GM12865 (cell line): ENCODE measurements around the gene SLC18B1.

Experiments
- DNase-seq: peaks from one replicate; pipeline ENCODE4 v3.0.0; 2010; ENCODE audit warnings: low read depth
- H3K4me3 ChIP-seq: 2 replicates; pipeline ENCODE4 v1.5.1; 2011; ENCODE audit warnings: mild to moderate bottlenecking, low read depth, low read length, control low read depth
- TF ChIP-seq, protein P1 (sequence below): IDR thresholded peaks from 2 replicates; pipeline ENCODE4 v1.5.1; 2011; ENCODE audit warnings: low read length, control low read depth, low read depth, inconsistent platforms; ENCODE audit not compliant: insufficient read depth; ENCODE audit errors: missing control alignments

SLC18B1 gene

DNA sequence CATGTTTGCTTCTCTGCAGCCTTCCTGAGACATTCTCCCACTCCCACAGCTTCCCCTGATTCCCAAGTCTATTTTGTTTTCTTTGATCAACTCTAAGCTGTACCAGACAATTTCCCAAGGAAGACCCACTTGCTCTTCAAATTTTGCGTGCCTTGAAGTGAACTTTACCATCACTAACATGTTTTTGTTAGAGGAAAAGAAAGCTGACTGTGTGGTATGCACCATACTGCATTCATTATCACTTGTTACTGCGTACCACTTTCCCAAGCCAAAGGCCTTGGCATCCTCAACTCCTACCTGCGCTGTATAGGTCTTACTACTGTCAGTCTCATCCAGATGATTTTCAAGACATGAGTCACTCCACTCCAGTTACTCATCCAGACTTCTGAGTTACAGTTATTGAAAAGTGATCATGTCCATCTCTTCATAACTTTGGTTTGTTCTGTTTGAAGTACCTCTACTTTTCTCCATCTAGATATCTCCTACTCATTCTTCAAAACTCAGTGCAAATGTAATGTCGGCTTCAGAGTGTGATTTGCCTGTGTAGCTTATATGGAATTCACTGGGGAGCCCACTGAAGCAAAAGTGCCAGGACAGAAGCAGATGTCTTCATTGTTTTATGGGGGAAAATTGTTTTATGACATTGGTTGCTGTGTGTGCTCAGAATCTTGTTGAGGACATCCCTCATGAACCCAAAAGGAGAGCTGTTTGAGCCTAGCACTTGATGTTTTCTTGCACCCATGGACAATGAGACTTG, 21.1 kb upstream of the SLC18B1 start:
- H3K4me3 ChIP-seq: no peak overlapping the region
- TF ChIP-seq, protein P1, sequence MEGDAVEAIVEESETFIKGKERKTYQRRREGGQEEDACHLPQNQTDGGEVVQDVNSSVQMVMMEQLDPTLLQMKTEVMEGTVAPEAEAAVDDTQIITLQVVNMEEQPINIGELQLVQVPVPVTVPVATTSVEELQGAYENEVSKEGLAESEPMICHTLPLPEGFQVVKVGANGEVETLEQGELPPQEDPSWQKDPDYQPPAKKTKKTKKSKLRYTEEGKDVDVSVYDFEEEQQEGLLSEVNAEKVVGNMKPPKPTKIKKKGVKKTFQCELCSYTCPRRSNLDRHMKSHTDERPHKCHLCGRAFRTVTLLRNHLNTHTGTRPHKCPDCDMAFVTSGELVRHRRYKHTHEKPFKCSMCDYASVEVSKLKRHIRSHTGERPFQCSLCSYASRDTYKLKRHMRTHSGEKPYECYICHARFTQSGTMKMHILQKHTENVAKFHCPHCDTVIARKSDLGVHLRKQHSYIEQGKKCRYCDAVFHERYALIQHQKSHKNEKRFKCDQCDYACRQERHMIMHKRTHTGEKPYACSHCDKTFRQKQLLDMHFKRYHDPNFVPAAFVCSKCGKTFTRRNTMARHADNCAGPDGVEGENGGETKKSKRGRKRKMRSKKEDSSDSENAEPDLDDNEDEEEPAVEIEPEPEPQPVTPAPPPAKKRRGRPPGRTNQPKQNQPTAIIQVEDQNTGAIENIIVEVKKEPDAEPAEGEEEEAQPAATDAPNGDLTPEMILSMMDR: no peak
- DNase-seq: peak; percentile 60

DNA sequence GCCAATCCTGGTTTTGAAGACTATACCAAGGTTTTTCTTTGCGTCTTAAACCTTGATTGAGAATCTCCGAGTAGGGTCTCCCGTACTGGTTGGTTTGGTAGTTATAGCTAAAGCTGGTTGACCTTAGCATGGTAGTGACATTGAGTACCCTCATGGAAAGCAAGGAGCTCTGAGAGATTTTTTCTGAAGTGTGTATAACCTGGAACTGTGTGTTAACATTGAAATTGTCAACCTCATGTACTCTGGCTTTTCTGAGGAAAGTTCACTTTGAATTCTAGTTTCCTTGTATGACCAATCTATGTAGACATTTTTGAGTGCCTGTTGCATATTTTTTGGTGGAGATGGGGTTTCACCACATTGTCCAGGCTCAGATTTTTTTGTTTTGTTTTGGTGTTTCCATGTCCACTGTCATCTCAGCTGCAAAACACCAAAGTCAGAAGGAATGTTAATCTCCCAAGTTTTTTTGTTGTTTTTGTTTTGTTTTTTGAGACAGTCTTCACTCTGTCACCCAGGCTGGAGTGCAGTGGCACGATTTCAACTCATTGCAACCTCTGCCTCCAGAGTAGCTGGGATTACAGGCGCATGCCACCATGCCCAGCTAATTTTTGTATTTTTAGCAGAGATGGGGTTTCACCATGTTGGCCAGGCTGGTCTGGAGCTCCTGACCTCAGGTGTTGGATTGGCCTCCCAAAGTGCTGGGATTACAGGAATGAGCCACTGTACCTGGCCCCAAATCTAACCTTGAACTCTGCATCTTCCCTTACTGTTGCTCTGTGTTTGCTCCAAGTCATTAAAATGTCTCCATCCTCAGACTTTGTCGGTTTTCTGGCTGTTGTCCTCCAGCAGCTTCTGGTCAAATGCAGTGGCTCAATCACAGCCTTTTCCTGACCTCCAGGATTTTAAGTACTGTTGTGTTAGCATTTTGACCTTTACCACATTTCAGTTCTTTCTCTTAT, 20.2 kb upstream of the SLC18B1 start:
- TF ChIP-seq, protein P1: no peak
- DNase-seq: peak; percentile 55
- no peak overlapping the region for H3K4me3 ChIP-seq

DNA sequence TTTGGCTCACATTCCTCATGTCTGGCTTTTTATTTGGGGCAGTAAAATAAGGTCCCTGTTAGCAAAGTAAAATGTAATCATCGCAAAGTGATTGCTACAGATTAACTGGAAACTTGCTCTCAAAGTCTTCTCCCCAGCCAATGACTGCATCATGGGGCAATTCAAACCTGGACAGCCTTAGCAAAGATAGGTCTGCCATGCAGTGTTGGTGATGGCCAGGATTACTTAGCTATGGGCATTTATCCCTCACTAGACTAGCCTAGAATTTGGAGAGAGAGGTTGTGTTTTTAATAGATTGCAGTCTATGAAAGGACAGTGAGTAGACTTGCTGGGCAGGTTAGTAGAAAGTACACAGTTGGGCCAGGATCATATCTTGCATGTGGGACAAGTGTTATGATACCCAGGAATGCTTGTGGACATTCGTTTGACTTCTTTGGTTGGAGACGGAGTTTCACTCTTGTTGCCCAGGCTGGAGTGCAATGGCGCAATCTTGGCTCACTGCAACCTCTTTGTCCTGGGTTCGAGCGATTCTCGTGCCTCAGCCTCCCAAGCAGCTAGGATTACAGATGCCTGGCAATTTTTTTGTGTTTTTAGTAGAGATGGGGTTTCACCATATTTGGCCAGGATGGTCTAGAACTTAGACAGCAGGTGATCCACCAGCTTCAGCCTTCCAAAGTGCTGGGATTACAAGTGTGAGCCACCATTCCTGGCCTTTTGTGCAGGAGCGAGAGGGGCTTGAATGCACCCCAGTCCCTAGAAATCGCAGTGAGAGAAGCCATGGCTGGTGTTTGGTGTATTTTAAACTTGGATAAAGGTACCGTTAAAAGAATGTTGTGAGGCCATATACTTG, 19.3 kb upstream of the SLC18B1 start:
- peak; percentile 4 for DNase-seq
- TF ChIP-seq, protein P1: no peak

DNA sequence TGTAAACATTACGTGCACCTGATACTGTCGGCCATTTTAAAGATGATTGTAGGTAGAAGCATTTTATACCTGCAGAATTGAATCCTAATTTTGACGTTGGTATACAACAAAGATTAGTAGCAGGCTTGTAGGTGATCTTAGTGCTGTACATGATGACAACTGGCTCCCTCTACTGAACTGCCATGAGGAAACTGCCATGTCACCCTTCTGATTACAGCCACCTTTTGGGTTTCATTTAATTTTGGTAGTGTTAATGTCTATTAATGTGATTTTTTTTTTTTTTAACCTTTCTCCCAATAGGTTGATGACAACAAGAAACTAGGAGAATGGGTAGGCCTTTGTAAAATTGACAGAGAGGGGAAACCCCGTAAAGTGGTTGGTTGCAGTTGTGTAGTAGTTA, 18.2 kb upstream of the SLC18B1 start:
- peak; percentile 11 for DNase-seq
- TF ChIP-seq, protein P1: peak; percentile 10
- peak overlapping the region; percentile 88 for H3K4me3 ChIP-seq

More for the DNA sequence above, 19.3 kb upstream of the SLC18B1 start:
- H3K4me3 ChIP-seq: no peak overlapping the region

DNA sequence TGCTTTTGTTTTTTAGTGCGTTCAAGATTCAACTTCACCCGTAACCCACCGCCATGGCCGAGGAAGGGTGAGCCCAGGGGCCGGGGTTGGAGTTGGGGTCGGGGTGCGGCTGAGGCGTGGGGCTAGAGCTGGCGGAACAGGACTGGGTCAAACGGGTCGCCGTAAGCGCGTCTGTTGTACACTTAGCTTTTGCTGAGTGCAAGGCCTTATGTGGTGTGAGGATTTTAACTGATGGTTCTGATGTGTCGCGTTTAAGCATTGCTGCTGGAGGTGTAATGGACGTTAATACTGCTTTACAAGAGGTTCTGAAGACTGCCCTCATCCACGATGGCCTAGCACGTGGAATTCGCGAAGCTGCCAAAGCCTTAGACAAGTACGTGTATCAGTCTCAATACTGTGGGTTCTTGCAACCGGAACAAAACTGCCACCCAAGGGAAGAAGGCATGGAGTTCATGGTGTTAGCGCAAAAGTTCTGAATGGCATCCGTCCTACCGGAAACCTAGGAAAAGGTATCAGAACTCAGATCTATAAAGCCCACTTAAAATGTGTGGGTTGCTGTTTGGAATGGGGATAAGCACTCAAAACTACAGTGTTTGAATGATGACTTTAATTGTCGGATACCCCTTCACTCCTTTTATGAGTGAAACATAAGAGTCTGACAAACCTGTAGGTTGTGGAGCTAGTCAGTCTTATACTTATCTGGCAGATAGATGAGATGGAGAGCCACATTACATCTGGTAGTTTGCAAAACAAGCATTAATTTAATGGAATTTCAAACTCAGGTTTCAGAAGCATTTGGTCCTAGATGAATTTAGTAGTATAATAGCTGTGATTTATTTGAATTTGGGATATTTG, 16.5 kb upstream of the SLC18B1 start:
- TF ChIP-seq, protein P1: no peak
- peak overlapping the region; percentile 88 for H3K4me3 ChIP-seq
- peak; percentile 44 for DNase-seq
